HG03064 (cell line): Measurements from ENCODE around the gene HOOK2.
A peak's percentile ranks its signal among the peaks of the same experiment; 100 is the strongest.
"Not testable (repeated sequence)": the region's sequence is repeated elsewhere in the genome, so short reads cannot be mapped to it uniquely, and the experiment has no call there.

ENCODE experiments used
- ATAC-seq: cut with Tn5 transposase; IDR thresholded peaks from one replicate; pipeline ENCODE4 v1.9.1; 2021; ENCODE audit warnings: low read depth; ENCODE audit not compliant: unreplicated experiment

The HOOK2 gene, protein sequence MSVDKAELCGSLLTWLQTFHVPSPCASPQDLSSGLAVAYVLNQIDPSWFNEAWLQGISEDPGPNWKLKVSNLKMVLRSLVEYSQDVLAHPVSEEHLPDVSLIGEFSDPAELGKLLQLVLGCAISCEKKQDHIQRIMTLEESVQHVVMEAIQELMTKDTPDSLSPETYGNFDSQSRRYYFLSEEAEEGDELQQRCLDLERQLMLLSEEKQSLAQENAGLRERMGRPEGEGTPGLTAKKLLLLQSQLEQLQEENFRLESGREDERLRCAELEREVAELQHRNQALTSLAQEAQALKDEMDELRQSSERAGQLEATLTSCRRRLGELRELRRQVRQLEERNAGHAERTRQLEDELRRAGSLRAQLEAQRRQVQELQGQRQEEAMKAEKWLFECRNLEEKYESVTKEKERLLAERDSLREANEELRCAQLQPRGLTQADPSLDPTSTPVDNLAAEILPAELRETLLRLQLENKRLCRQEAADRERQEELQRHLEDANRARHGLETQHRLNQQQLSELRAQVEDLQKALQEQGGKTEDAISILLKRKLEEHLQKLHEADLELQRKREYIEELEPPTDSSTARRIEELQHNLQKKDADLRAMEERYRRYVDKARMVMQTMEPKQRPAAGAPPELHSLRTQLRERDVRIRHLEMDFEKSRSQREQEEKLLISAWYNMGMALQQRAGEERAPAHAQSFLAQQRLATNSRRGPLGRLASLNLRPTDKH

GRCh38 chr19:12774588-12775555, at the start of gene HOOK2:
Gene HOOK2 (minus strand): TSS chr19:12775552. CDS start chr19:12775449, 103 bp downstream.
- no peak for ATAC-seq

DNA sequence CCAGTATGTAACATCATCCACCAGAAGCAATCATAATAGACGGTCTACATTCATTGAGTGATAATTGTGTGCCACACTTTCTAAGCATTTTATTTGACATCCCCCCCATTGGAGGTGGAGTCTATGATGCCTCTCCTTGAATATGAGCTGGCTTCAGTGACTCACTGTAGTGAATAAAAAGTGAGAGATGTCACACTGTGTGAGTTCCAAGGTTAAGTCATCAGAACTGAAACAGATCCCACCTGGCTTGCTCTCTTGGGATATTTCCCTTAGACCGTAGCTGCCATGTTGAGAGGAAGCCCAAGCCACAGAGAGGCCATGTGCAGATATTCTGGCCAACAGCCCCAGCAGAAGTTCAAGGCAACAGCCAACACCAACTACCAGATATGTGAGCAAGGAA, 46.4 kb upstream of the HOOK2 start:
- ATAC-seq = no peak

- ATAC-seq = not testable (repeated sequence)
Measured at GRCh38 chr19:12817810-12818209, 42.5 kb upstream of the HOOK2 start.

- not testable (repeated sequence) for ATAC-seq
Measured at GRCh38 chr19:12817188-12817587, 41.8 kb upstream of the HOOK2 start.

DNA sequence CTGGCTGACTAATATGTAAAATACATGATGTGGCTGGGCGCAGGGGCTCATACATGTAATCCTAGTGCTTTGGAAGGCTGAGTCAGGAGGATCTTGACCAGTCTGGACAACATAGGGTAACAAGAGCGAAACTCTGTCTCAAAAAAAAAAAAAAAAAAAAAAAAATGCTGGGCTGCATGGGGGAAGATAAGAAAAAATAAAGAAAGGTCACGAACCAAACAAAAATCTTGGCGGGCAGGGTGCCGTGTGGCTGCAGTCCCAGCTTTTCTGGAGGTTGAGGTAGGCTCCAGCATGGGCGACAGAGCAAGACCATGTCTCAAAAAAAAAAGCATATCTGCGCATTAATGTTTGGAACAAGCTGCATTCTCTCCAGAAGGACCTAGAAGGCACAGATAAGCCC, 39.7 kb upstream of the HOOK2 start:
- ATAC-seq = no peak

DNA sequence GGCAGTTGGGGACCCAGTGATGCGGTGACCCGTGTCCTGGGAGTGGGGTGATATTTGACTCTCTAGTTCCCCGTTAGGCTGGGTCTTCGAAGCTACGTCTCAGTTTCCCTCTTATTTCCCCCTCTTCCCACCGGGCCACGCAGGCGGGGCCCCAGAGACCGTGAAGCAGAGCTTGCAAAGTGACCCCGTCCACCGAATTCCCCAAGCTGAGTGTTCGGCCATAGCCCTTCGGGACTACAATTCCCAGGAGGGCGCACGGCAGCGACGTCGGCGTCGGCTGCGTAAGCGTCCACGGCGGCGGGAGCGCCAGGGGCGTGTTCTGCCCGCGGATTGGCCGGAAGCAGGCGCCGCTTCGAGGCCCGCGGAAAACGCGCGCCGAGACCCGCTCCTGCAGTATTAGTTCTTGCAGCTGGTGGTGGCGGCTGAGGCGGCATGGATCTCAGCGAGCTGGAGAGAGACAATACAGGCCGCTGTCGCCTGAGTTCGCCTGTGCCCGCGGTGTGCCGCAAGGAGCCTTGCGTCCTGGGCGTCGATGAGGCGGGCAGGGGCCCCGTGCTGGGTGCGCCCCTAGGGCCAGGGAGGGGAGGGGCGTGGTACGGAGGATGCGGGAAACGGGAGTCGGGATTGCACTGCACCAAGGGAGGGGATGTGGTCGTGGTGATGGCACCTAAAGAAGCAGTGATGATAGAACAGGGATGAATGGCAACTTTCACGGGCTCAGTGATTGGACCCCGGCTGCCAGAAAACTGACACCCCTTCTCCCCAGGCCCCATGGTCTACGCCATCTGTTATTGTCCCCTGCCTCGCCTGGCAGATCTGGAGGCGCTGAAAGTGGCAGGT, 31.1 kb upstream of the HOOK2 start, which contains the start of gene RNASEH2A:
Gene RNASEH2A, plus strand, starts transcription at position 343 of the 840 bp plus-strand sequence. Its CDS starts 90 bp downstream, at position 433.
- peak; percentile 69 for ATAC-seq

DNA sequence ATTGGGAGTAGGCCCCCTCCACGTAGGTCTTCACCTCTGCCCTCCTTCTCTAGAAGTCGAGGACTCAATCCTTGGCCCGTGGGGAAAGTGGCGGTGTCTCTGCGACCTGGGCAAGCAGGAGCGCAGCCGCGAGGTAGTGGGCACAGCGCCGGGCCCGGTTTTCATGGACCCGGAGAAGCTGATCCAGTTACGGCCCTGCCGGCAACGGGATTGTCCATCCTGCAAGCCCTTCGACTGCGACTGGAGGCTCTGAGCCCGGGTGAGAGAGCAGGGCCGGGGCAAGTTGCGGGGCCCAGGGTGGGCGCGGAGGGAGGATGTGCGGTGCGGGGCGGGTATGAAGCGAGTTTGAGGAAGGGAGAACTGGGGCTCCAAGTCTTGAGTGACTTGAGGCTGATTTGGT, 28.7 kb upstream of the HOOK2 start:
- ATAC-seq = no peak

DNA sequence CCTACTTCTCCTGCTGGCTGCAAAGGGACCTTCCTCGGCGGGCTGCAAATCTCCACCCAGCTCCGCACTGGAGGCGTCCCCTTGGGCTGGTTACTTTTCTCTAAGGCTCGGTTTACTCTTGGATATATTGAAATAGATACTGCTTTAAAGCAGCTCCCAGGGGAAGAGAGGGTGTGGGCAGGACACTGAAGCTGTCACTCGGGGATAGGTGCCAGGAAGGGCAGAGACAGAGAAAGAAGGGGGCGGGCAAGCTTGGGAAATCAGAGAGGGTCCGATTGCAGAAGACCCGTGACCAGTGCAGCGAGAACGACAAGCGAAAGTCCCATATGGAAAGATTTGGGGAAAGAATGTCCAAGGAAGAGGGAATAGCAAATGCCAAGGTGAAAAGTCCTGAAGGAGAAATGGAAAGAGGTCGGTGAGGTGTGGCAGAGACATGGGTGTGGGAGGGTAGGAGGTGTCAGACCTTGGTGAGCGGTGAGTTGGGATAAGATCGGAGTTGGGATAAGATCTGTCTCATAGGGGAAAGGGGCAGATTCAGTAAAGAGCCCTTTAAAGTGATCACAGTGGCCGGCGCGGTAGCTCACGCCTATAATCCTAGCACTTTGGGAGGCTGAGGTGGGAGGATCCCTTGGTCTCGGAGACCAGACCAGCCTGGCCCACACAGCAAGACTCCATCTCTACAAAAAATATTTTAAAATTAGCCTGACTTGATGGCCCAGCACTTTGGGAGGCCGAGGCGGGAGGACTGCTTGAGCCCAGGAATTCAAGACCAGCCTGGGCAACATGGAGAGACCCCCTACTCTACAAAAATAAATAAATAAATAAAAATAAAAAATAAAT, 27.1 kb upstream of the HOOK2 start:
- no peak for ATAC-seq

GRCh38 chr19:12801466-12802266, 26.3 kb upstream of the HOOK2 start, which contains the start of the genes PRDX2 and THSD8:
Gene PRDX2 (minus strand): TSS chr19:12801800. CDS start chr19:12801261, 539 bp downstream.
Gene THSD8 (plus strand): TSS chr19:12802069. CDS start chr19:12802072, 3 bp downstream.
- no peak for ATAC-seq

GRCh38 chr19:12800923-12801465, 25.6 kb upstream of the HOOK2 start:
- no peak for ATAC-seq

DNA sequence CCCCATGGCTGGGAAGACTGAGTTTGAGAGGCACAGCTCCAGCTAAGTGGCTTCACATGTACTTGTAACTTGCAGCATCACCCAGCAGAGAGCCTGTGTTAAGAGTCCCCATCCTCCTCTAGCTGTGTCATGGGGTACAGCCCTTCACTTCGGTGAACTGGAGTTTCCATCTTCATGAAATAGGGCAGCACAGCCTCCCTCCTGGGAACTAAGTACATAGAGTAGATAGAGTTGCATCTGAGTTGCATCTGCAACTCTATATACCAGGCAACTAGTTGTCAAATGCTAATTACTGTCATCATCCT, 25.1 kb upstream of the HOOK2 start:
- no peak for ATAC-seq

GRCh38 chr19:12799742-12800465, 24.6 kb upstream of the HOOK2 start:
- no peak for ATAC-seq

DNA sequence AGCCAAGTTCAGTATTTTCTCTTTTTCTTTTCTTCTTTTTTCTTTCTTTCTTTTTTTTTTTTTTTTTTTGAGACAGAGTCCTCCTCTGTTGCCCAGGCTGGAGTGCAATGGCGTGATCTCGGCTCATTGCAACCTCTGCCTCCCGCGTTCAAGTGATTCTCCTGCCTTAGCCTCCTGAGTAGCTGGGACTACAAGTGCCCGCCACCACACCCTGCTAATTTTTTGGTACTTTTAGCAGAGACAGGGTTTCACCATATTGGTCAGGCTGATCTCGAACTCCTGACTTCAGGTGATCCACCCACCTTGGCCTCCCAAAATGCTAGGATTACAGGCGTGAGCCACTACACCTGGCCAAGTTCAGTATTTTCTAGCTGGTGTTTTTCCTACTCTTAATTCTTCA, 22.3 kb upstream of the HOOK2 start:
- ATAC-seq = not testable (repeated sequence)

DNA sequence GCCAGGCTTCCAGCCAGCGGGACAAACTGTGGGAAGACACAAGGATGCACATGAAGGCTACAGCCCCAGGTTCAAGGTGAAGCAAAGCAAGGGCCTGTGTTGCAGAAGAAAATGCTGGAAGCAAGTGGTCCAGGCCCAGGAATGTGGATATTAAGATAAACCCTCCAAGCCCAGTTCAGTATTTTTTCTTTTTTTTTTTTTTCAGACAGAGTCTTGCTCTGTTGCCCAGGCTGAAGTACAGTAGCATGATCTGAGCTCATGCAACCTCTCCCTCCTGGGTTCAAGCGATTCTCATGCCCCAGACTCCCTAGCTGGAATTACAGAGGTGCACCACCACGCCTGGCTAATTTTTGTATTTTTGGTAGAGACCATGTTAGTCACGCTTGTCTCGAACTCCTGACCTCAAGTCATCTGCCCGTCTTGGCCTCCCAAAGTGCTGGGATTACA, 21.8 kb upstream of the HOOK2 start:
- ATAC-seq = no peak

GRCh38 chr19:12796146-12797071, 21.1 kb upstream of the HOOK2 start:
- ATAC-seq = no peak

- ATAC-seq = no peak
Measured at GRCh38 chr19:12794971-12795381, 19.6 kb upstream of the HOOK2 start.
